Right renal cortex interstitium (tissue), 3 donors: ENCODE measurements around the gene INPP4A. TPM values are rescaled to one million over a fixed set of nuclear protein-coding genes. Genes with fewer than 3 reads are reported as not detected.

ENCODE experiments used
- DNase-seq, 3 donors: peaks; one replicate each; pipeline ENCODE4 v3.0.0-alpha.2; 2013; ENCODE audit warnings: low read depth in 3 of 3, low spot score in 2 of 3
- polyA plus RNA-seq, 3 donors: library from polyadenylated mRNA; unstranded; fragments of 120-200 nt; gene quantifications; one replicate each; pipeline ENCODE4 v1.2.1, GENCODE V29; 2013; ENCODE audit not compliant: insufficient read length in 3 of 3

The INPP4A gene
- polyA plus RNA-seq, 3 donors = 18.1 to 19.8 (median 18.4) TPM

DNA sequence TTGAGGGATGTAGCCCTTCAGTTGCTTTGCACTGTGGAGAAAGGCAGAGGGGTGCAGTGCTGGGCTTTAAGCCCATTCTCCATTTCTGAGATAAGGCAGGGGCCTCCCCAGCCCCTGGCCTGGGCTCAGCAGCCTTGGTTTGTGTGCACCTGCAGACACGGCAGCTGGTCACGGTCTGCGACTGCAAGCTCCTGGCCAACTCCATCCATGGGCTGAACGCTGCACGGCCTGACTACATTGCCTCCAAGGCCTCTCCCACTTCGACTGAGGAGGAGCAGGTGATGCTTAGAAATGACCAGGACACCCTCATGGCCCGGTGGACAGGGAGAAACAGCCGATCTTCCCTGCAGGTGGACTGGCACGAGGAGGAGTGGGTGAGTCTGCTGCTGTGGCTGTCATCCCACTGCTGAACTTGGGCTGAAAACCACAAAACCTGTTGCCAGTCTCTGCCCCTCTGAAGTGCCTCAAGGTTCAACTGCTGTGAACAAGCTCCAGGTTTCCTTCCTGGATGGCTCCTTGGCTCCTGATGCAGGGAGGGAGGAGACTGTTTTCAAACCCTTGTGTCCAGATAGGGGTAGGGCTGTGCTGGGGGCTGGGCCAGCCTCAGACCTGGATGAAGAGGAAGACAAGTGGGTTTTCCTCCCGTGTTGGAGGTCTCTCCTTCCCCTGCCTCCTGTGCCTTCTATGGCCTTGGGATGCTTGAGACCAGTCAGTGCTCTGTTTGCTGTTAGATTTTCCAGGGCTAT is 109.6 kb downstream of the INPP4A start:
- DNase-seq = no peak

DNA sequence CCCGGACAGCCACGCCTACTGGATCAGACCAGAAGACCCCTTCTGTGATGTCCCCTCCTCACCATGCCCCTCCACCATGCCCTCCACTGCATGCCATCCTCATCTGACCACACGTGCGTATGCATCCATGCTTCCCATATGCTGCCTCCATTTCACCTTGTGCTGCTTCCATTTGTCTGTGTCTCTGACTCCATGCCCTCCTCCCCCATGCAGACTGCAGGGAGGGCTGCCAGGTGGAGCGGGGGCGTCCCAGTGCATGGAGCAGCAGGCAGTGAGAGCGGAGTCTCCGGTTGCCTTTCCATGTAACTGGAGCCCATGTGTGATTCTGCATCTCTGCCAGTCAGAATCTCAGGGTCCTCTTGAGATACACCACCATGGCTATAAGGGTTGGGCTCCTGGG is 111.0 kb downstream of the INPP4A start:
- DNase-seq = peak in 1 of 3 donors; percentile 21

DNA sequence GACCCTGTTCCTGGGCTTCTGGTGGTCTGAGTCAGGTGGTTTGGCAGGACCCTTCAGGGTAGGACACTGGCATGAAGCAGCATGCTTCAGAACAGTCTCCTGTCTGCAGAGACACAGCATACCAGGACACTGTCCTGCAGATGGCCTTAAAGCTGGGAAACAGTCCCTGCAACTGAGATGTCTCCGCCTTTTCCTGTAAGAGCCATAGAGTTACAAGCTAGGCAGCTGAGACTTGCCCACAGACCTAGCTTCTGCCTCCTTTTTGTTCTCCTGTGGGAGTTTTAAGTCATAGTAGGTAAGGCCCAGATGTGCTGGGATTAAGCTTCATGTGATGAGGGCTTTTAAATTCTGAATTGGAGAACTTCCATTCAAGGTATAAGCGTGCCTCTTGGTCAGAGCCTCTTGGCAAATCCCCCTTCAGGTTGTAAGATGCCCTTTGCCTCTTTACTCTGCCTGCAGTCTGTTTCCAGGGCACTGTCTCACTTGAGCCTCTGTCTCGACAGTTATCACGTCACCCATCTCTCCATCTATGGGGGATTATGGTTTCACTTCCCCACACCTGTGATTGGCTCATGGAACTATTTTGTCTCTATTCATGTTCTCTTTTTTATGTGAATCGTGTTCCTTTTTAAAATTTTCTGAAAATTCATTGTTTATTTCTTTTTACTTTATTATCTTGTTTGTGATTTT is 111.8 kb downstream of the INPP4A start:
- no peak for DNase-seq

DNA sequence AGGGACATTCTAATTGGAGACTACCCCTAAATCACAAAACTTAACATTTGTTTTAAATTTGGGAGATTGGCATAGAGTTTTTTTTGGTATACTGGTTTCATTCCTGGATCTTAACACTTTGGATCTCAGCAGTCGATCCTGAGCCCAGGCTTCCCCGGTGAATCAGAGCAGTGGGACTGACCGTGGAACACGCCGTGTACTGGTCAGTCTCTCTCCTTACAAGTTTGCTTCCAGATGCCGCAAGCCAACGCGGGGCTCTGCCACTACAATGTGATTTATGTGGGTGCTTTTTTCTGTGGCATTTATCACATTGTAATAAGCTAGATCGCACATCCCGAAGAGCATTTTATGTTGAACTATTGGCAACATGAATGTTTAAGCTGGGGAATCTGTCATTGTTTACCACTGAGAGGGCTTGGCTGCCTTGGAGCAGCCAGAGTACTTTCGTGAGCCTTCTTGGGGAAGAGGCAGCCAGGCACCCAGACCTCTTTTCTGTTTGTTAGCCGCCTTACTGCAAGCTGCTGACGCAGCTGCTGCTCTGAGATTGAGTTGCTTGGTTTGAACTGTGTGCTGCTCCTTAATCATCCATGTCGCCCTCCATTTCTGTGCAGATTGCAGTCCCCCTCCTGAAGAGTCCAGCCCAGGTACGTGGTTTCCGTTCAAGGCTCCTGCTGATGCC is 114.3 kb downstream of the INPP4A start:
- no peak for DNase-seq

- DNase-seq = no peak
These were observed 114.9 kb downstream of the INPP4A start for GRCh38 chr2:98559581-98559980.

DNA sequence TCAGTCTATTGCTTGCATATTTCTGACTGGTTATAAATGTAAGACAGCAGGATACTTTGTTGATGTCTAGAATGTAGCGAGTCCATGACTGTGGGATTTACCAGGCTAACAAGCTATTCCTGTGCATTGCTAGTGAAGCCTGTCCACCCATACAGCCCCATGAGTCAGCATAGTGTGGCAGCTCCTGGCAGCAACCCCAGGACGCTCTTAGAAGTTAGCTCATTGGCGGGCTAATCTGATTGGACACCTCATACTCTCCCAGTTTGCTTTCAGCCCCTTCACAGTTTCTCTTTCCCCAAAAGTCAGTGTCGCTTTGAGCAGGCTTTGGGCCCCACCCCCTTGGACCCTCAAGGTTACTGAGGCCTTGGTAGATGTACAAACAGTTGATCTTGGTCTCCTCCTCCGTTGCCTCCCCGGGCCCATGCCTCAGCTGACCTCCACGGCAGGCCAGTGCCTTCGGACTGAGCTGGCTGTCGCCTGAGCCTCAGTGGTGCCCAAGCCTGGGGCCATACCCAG is 115.7 kb downstream of the INPP4A start:
- DNase-seq = no peak

DNA sequence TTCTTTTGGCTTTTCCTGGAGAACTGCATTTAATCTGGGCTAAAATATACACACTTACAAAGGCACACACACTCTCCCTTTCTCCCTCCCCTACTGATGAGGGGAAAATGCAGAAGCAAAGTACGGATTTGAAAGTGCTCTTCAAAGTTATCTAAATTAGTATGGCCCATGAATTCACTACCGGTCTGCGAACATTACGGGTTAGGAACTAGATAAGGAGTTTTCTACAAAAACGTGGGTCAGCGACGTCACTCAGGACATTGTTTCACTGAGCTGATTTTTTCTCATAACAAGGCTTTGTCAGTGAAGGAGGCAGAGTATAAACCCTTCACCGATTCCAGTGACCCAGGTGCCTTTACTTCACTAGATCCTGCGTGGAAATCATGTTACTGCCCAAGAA is 116.4 kb downstream of the INPP4A start:
- DNase-seq = no peak

GRCh38 chr2:98561902-98562695 is 117.4 kb downstream of the INPP4A start:
- DNase-seq = no peak

DNA sequence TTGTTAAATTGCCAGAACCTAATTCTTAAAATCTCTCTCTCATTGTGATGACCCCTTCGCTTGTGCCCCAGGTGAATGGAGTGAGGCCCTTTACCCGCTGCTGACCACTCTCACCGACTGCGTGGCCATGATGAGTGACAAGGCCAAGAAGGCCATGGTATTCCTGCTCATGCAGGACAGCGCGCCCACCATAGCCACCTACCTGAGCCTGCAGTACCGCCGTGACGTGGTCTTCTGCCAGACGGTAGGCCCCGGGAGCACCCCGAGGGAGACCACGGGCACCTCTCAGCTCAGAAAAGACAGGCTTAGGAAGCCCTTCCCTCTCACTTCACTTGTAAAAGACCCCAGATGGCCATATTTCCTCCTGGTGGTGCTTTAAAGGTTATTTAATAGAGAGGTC is 118.7 kb downstream of the INPP4A start:
- no peak for DNase-seq

GRCh38 chr2:98564541-98565132 is 120.0 kb downstream of the INPP4A start:
- no peak for DNase-seq

- DNase-seq = no peak
These were observed 120.7 kb downstream of the INPP4A start for GRCh38 chr2:98565286-98565860.

DNA sequence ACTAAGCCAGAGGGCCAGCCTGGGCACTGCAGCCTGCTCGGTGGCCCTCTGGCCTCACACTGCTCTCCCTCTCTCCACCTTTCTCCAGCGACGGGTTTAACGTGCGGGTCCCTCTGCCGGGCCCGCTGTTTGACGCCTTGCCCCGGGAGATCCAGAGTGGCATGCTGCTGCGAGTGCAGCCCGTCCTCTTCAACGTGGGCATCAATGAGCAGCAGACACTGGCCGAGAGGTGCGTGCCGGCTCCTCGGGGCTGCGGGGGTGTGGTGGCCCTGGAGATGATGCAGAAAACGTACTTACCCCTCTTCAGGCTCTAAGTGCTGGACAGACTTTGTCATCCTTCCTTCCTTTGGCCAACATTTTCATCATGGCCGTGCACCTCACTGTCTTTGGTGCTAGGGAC is 121.3 kb downstream of the INPP4A start:
- no peak for DNase-seq

GRCh38 chr2:98568161-98568956 is 123.7 kb downstream of the INPP4A start:
- no peak for DNase-seq

GRCh38 chr2:98569197-98569793 is 124.6 kb downstream of the INPP4A start:
- no peak for DNase-seq

GRCh38 chr2:98569915-98570314 is 125.3 kb downstream of the INPP4A start:
- no peak for DNase-seq

- no peak for DNase-seq
These were observed 125.7 kb downstream of the INPP4A start for GRCh38 chr2:98570356-98570755.

DNA sequence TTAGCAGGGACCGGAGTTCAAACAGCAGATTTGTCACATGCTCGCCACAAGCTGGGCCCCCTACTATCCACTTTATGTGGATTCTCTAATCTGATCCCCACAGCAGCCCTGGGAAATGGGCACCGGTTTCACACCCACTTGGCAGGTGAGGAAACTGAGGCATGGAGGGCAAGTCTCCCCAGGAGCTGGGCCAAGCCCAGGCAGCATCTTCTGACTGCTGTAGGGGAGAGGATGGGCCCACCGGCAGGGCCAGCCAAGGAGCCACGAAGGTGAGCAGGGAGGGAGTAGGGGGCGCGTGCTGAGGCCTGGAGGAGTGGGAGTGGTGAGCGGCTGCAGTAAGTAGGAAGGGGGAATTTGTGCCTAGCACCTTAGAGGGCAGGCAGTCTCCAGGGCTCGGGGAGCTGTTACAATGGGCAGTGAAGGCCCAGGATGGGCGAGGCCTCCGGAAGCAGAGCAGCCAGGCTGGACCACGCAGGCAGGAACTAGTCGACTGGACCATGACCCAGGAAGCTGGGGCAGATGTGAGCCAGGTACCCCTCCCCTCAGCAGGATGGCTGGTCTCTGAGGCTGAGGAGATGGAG is 126.6 kb downstream of the INPP4A start:
- DNase-seq = no peak

DNA sequence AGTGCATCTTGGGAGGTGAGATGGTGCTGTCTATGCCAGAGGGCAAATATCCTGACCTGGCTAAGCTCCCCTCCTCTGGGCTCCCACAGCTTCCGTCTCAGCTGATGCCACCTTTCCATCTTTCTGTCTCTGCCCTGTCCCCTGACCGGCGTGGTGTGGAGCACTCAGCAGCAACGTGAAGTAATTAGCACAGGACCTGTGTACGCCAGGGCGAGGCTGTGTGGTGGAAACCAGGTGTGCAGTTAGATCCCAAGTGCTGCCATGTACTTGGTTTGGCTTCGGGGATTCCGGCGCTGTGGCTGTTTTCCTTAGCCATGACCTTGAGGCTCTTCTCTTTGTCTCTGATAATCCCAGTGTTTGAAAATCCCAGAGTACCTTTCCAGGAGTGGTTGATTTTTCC is 127.1 kb downstream of the INPP4A start:
- no peak for DNase-seq
